Fibroblast of lung (primary cell): ENCODE measurements around the gene TLE5. TPM values are rescaled to one million over a fixed set of nuclear protein-coding genes. Genes with fewer than 3 reads are reported as not detected.

Experiments
- DNase-seq, 2 donors: peaks; one replicate each; pipeline versions ENCODE4 v3.0.0 to v3.0.0-alpha.2; 2010; ENCODE audit warnings: low read depth in 2 of 2
- H2AFZ ChIP-seq: 2 replicates; pipeline ENCODE4 v1.5.1; 2012; ENCODE audit warnings: low read length, control low read depth, inconsistent platforms
- H3K27ac ChIP-seq: 2 replicates; pipeline ENCODE4 v1.5.1; 2011; ENCODE audit warnings: low read length, control low read depth; ENCODE audit not compliant: insufficient read depth
- H3K27me3 ChIP-seq: 2 replicates; pipeline ENCODE4 v1.5.1; 2011; ENCODE audit warnings: mild to moderate bottlenecking, low read length; ENCODE audit not compliant: control insufficient read depth, insufficient read depth
- H3K36me3 ChIP-seq: 2 replicates; pipeline ENCODE4 v1.5.1; 2011; ENCODE audit warnings: low read length; ENCODE audit not compliant: control insufficient read depth, insufficient read depth
- H3K4me1 ChIP-seq: 2 replicates; pipeline ENCODE4 v1.5.1; 2011; ENCODE audit warnings: low read length; ENCODE audit not compliant: control insufficient read depth, insufficient read depth; ENCODE audit errors: extremely low read depth
- H3K4me2 ChIP-seq: 2 replicates; pipeline ENCODE4 v1.5.1; 2011; ENCODE audit warnings: low read length, control low read depth; ENCODE audit not compliant: insufficient read depth; ENCODE audit errors: extremely low read depth
- H3K4me3 ChIP-seq, 4 experiments: fragments of 200-600 bp in 1 of 4; sonication (generic) in 1 of 4; replicated peaks in 1 of 4; 2 replicates each; pipeline ENCODE4 v1.5.1; 2011 to 2016; ENCODE audit warnings: low read length in 4 of 4, low read depth in 3 of 4, mild to moderate bottlenecking in 3 of 4, control low read depth in 2 of 4, inconsistent platforms in 1 of 4, mixed read lengths in 1 of 4; ENCODE audit not compliant: insufficient read depth in 1 of 4; ENCODE audit errors: control extremely low read depth in 1 of 4
- H3K79me2 ChIP-seq: 2 replicates; pipeline ENCODE4 v1.5.1; 2012; ENCODE audit warnings: mild to moderate bottlenecking, low read length, inconsistent platforms; ENCODE audit not compliant: control insufficient read depth, insufficient read depth
- H3K9ac ChIP-seq: 2 replicates; pipeline ENCODE4 v1.5.1; 2011; ENCODE audit warnings: mild to moderate bottlenecking, low read length, control low read depth; ENCODE audit not compliant: insufficient read depth
- H3K9me3 ChIP-seq: 2 replicates; pipeline ENCODE4 v1.5.1; 2012; ENCODE audit warnings: low read depth, low read length; ENCODE audit not compliant: control insufficient read depth, insufficient read depth
- H4K20me1 ChIP-seq: 2 replicates; pipeline ENCODE4 v1.5.1; 2011; ENCODE audit warnings: low read length; ENCODE audit not compliant: control insufficient read depth, insufficient read depth; ENCODE audit errors: extremely low read depth
- EZH2 ChIP-seq: IDR thresholded peaks from 2 replicates; pipeline ENCODE4 v1.5.1; 2012; ENCODE audit warnings: low read length, control low read depth, mild to moderate bottlenecking; ENCODE audit errors: missing control alignments
- polyA plus RNA-seq, 2 donors: library from polyadenylated mRNA; depleted of rRNA in 1 of 2; stranded (reverse) in 1 of 2; unstranded in 1 of 2; fragments of >200 nt; gene quantifications; 2 replicates each; pipeline ENCODE4 v1.2.1, GENCODE V29; 2011 to 2012; ENCODE audit warnings: missing spikeins in 1 of 2
- total RNA-seq: library from RNA; depleted of rRNA; stranded (reverse); fragments of >200 nt; gene quantifications from 2 replicates; pipeline ENCODE4 v1.2.1, GENCODE V29; 2014
- TF ChIP-seq, protein P1 (sequence below), 2 donors: IDR thresholded peaks in 1 of 2; conservative IDR thresholded peaks in 1 of 2; 1 replicate in 1 of 2; 2 replicates in 1 of 2; pipeline ENCODE4 v1.5.1; 2011 to 2012; ENCODE audit warnings: low read length in 2 of 2, control low read depth in 1 of 2, inconsistent platforms in 1 of 2, low read depth in 1 of 2, mild to moderate bottlenecking in 1 of 2

The TLE5 gene
- total and polyA plus RNA-seq, 2 donors (not counting 1 experiment from before 2014, with no cell fraction given) = 173 to 319 TPM

DNA sequence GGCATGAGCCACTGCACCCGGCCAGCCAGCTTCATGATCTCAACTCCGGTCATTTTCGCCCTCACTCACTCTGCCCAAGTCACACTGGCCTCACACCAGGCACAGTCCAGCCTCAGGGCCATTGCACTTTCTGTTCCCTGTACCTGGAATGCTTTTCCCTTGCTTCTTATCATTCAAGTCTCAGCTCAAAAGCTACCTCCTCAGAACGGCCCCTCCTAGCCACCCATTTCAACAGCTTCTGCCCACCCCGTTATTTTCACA, 30.8 kb downstream of the TLE5 start:
- no peak for DNase-seq
- no peak for TF ChIP-seq EZH2
- Histone ChIP-seq H2AFZ (no peak overlapping the region), H3K4me2 (no peak overlapping the region), H4K20me1 (no peaks in the 10 kb centered on the region), H3K79me2 (no peaks in the 10 kb centered on the region), H3K27ac (no peak overlapping the region), H3K4me3 (no peak overlapping the region), H3K36me3 (no peaks in the 10 kb centered on the region), H3K27me3 (peaks cover 19% of the 10 kb centered on the region), H3K9me3 (no peaks in the 10 kb centered on the region), H3K9ac (no peak overlapping the region), H3K4me1 (peaks cover 12% of the 10 kb centered on the region)

DNA sequence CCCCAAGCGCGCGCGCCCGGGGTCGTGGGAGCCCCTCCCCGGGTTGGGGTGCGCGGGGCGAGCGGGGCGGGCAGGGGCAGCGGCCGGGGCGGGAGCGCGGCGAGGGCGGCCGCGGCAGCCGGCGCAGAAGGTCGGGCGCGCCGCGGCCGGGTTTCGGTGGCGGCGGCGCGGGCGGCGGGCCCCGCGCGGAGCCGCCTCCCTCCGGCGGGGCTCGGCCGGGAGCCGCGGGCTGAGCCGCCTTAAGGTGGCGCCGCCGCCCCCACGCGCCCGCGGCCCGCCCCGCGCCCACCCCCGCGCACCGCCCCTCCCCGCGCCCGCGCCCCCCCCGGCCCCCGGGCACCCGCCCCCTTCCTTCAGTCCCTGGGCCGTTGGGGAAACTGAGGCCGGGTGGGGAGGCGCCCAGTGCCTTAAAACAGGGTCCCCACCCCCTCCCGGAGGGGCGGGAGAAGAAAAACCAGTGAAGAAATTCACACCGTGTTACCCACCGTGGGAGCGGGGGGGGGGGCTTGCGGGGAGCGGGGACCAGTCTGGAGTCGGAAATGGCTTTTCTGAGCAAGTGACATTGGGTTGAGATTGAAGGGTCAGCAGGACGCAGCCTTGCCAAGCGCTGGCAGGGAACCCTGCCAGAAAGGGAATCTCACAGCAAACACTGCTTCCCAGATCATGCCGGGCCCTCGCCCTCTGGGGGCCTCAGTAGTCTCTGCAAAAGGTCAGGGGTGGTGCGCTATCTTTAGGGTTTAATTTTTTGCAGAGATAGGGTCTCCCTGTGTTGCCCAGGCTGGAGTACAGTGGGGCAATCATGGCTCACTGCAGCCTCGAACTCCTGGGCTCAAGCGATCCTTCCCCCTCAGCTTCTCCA, 33.0 kb downstream of the TLE5 start, which contains the start of gene TLE2:
Gene TLE2, minus strand, starts transcription at position 216 of the 859 bp plus-strand sequence. CDS start 376 bp downstream, outside the sequence.
- no peak within 1 kb of the TSS for H3K9ac ChIP-seq
- peak within 1 kb of the TSS; percentile 18 to 59 (median 27) for H3K4me3 ChIP-seq
- H3K79me2 ChIP-seq = no peaks in the 10 kb centered on the region
- peaks cover 19% of the 10 kb centered on the region for H3K27me3 ChIP-seq
- H3K9me3 ChIP-seq = no peaks in the 10 kb centered on the region
- H3K4me1 ChIP-seq = peaks cover under 1% of the 10 kb centered on the region
- TF ChIP-seq, protein P1, sequence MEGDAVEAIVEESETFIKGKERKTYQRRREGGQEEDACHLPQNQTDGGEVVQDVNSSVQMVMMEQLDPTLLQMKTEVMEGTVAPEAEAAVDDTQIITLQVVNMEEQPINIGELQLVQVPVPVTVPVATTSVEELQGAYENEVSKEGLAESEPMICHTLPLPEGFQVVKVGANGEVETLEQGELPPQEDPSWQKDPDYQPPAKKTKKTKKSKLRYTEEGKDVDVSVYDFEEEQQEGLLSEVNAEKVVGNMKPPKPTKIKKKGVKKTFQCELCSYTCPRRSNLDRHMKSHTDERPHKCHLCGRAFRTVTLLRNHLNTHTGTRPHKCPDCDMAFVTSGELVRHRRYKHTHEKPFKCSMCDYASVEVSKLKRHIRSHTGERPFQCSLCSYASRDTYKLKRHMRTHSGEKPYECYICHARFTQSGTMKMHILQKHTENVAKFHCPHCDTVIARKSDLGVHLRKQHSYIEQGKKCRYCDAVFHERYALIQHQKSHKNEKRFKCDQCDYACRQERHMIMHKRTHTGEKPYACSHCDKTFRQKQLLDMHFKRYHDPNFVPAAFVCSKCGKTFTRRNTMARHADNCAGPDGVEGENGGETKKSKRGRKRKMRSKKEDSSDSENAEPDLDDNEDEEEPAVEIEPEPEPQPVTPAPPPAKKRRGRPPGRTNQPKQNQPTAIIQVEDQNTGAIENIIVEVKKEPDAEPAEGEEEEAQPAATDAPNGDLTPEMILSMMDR (conservative IDR thresholded peaks at IDR 0.05 in 1 of 2, IDR thresholded peaks at IDR 0.05 in 1 of 2; ENCODE audit: low read depth in 1 of 2, low read length in 2 of 2) = no peak
- TF ChIP-seq EZH2 = peak; percentile 70
- DNase-seq = no peak
- no peak within 1 kb of the TSS for H2AFZ ChIP-seq
- no peak within 1 kb of the TSS for H3K27ac ChIP-seq
- H3K36me3 ChIP-seq = no peaks in the 10 kb centered on the region
- no peaks in the 10 kb centered on the region for H4K20me1 ChIP-seq
- H3K4me2 ChIP-seq = peak within 1 kb of the TSS; percentile 35

DNA sequence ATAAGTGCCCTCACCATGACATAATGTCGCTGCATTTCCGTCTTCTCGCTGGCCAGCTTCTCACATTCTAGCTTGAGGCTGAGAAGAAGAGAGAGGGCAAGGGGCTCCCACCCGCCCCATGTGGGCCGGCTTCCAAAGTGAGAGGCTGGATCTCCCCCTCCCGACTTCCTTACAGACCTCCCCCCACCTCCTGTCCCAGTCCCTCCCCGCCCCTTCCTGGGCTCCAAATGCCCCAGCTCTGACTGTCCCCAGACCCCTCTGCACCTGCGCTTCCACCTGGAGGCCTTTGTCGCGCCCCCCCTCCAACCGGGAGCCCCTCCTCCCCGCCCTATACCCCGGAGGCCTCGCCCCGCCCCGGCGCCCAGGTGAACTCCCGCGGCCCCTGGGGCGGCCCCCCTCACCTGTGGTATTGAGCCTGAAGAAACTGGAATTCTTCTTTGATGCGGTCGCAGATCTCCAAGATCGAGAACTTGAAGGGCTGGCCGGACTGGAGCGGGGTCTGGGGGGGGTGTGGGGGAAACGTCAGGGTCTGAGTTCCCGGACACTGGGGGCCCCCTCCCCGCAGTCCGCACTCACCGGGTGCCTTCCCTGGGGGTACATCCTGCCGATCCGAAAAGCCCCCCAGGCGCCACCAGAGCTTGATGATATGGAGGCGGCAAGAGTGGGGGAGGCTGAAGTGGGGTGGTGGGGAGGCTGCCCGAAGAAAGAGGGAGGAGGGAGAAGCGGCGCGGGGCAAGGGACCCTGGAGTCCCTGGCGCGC, 33.8 kb downstream of the TLE5 start:
- no peak for DNase-seq
- H3K9me3 ChIP-seq = no peaks in the 10 kb centered on the region
- no peak overlapping the region for H2AFZ ChIP-seq
- H3K9ac ChIP-seq = no peak overlapping the region
- H3K27ac ChIP-seq = no peak overlapping the region
- H3K36me3 ChIP-seq = no peaks in the 10 kb centered on the region
- H3K27me3 ChIP-seq = peaks cover 19% of the 10 kb centered on the region
- no peaks in the 10 kb centered on the region for H3K4me1 ChIP-seq
- no peaks in the 10 kb centered on the region for H4K20me1 ChIP-seq
- peak overlapping the region; percentile 35 for H3K4me2 ChIP-seq
- TF ChIP-seq, protein P1 (conservative IDR thresholded peaks at IDR 0.05 in 1 of 2, IDR thresholded peaks at IDR 0.05 in 1 of 2; ENCODE audit: low read depth in 1 of 2, low read length in 2 of 2) = no peak
- no peak for TF ChIP-seq EZH2
- no peaks in the 10 kb centered on the region for H3K79me2 ChIP-seq
- peak overlapping the region; percentile 18 to 59 (median 27) for H3K4me3 ChIP-seq
